ENCODE results near the gene NHP2.

Gene NHP2

GRCh38 chr5:178176791-178177190, 23.1 kb upstream of the NHP2 start:
- no peak for TF ChIP-seq NFIC (IDR thresholded peaks at IDR 0.05)
- no peak for TF ChIP-seq REST (IDR thresholded peaks at IDR 0.05; ENCODE audit: low read depth)
- TF ChIP-seq FOXM1 (IDR thresholded peaks at IDR 0.05; ENCODE audit: borderline replicate concordance, low read depth): no peak
- TF ChIP-seq EGR1 (IDR thresholded peaks at IDR 0.05): no peak
- no peak for TF ChIP-seq TEAD4 (IDR thresholded peaks at IDR 0.05)
- TF ChIP-seq RAD21 (IDR thresholded peaks at IDR 0.05; ENCODE audit: low read depth): no peak
- TF ChIP-seq YY1 (IDR thresholded peaks at IDR 0.05; ENCODE audit: low read depth): no peak
- no peak for TF ChIP-seq TAF1 (IDR thresholded peaks at IDR 0.05; ENCODE audit: low read depth)
- no peak for TF ChIP-seq CREB1 (IDR thresholded peaks at IDR 0.05; ENCODE audit: low read depth)
- no peak for TF ChIP-seq ZBTB7A (IDR thresholded peaks at IDR 0.05; ENCODE audit: low read depth)
- no peak for TF ChIP-seq CEBPB (IDR thresholded peaks at IDR 0.05)
- no peak for TF ChIP-seq USF1 (IDR thresholded peaks at IDR 0.05)
- TF ChIP-seq MAX (IDR thresholded peaks at IDR 0.05): no peak

- TF ChIP-seq CEBPB (IDR thresholded peaks at IDR 0.05): no peak
- no peak for TF ChIP-seq RAD21 (IDR thresholded peaks at IDR 0.05; ENCODE audit: low read depth)
- no peak for TF ChIP-seq NFIC (IDR thresholded peaks at IDR 0.05)
- no peak for TF ChIP-seq TCF12 (IDR thresholded peaks at IDR 0.05; ENCODE audit: low read depth)
- no peak for TF ChIP-seq TEAD4 (IDR thresholded peaks at IDR 0.05)
- no peak for TF ChIP-seq CREB1 (IDR thresholded peaks at IDR 0.05; ENCODE audit: low read depth)
- TF ChIP-seq EP300 (IDR thresholded peaks at IDR 0.05; ENCODE audit: borderline replicate concordance): no peak
- TF ChIP-seq YY1 (IDR thresholded peaks at IDR 0.05; ENCODE audit: low read depth): no peak
- TF ChIP-seq EGR1 (IDR thresholded peaks at IDR 0.05): no peak
- TF ChIP-seq TAF1 (IDR thresholded peaks at IDR 0.05; ENCODE audit: low read depth): no peak
- TF ChIP-seq FOXM1 (IDR thresholded peaks at IDR 0.05; ENCODE audit: borderline replicate concordance, low read depth): no peak
- no peak for TF ChIP-seq MAX (IDR thresholded peaks at IDR 0.05)
- no peak for TF ChIP-seq ZBTB7A (IDR thresholded peaks at IDR 0.05; ENCODE audit: low read depth)
- no peak for TF ChIP-seq USF1 (IDR thresholded peaks at IDR 0.05)
- no peak for TF ChIP-seq REST (IDR thresholded peaks at IDR 0.05; ENCODE audit: low read depth)
Measured at GRCh38 chr5:178174456-178174855, 20.8 kb upstream of the NHP2 start.

GRCh38 chr5:178170455-178170854, 16.8 kb upstream of the NHP2 start:
- no peak for TF ChIP-seq EP300 (IDR thresholded peaks at IDR 0.05; ENCODE audit: borderline replicate concordance)
- TF ChIP-seq EGR1 (IDR thresholded peaks at IDR 0.05): no peak
- TF ChIP-seq ZBTB7A (IDR thresholded peaks at IDR 0.05; ENCODE audit: low read depth): no peak
- no peak for TF ChIP-seq USF1 (IDR thresholded peaks at IDR 0.05)
- TF ChIP-seq CREB1 (IDR thresholded peaks at IDR 0.05; ENCODE audit: low read depth): no peak
- TF ChIP-seq CEBPB (IDR thresholded peaks at IDR 0.05): no peak
- TF ChIP-seq YY1 (IDR thresholded peaks at IDR 0.05; ENCODE audit: low read depth): no peak
- TF ChIP-seq REST (IDR thresholded peaks at IDR 0.05; ENCODE audit: low read depth): no peak
- no peak for TF ChIP-seq NFIC (IDR thresholded peaks at IDR 0.05)
- no peak for TF ChIP-seq TEAD4 (IDR thresholded peaks at IDR 0.05)

- TF ChIP-seq CREB1 (IDR thresholded peaks at IDR 0.05; ENCODE audit: low read depth): no peak
- no peak for TF ChIP-seq NFIC (IDR thresholded peaks at IDR 0.05)
- TF ChIP-seq EGR1 (IDR thresholded peaks at IDR 0.05): no peak
- TF ChIP-seq TEAD4 (IDR thresholded peaks at IDR 0.05): no peak
- TF ChIP-seq EP300 (IDR thresholded peaks at IDR 0.05; ENCODE audit: borderline replicate concordance): no peak
- TF ChIP-seq ZBTB7A (IDR thresholded peaks at IDR 0.05; ENCODE audit: low read depth): no peak
- TF ChIP-seq REST (IDR thresholded peaks at IDR 0.05; ENCODE audit: low read depth): no peak
- no peak for TF ChIP-seq CEBPB (IDR thresholded peaks at IDR 0.05)
- no peak for TF ChIP-seq RAD21 (IDR thresholded peaks at IDR 0.05; ENCODE audit: low read depth)
- no peak for TF ChIP-seq TAF1 (IDR thresholded peaks at IDR 0.05; ENCODE audit: low read depth)
Measured at GRCh38 chr5:178165581-178165980, 11.9 kb upstream of the NHP2 start.

Data from Ishikawa (cell line).